ENCODE results near the gene ATP6V1B1. TPM values are rescaled to one million over a fixed set of nuclear protein-coding genes. Genes with fewer than 3 reads are reported as not detected.

Gene ATP6V1B1
- total and polyA plus RNA-seq, 10 of the 15 experiments (the other 5 are each of a cell fraction or from before 2014, with no cell fraction given), result not detected

GRCh38 chr2:70937866-70938585 is 2.3 kb downstream of the ATP6V1B1 start:
- H3K9ac ChIP-seq (ENCODE audit: control insufficient read depth, insufficient read depth, low read length), result no peak overlapping the region
- ChIA-PET SMC1A (ENCODE audit: uncharacterized antibody, unreplicated experiment) (no interaction called here), POLR2A (no interaction called here), CTCF (interaction anchor here (0.6 to 1.8 kb wide), 3 partner anchors 10 to 339 kb away, joined by 3 to 4 read pairs (median 3); no protein-coding TSS in a partner anchor), RAD21 (ENCODE audit: unreplicated experiment) (no interaction called here)
- BruUV-seq (replicated peaks), result no TSS peak
- in situ Hi-C loops (cut with MboI), result no loop called here
- H3K4me2 ChIP-seq (ENCODE audit: control insufficient read depth, insufficient read depth), result no peak overlapping the region
- no peaks in the 10 kb centered on the region for H3K4me1 ChIP-seq (ENCODE audit: control insufficient read depth, insufficient read depth, low read length)
- no peak overlapping the region for H2AFZ ChIP-seq (ENCODE audit: control insufficient read depth, low read depth, low read length)
- 24% methylated on average over 10 of the region's 10 CpGs for WGBS (ENCODE audit: insufficient coverage, insufficient replicate concordance, low lambda C conversion rate, missing lambda C conversion rate)
- no peak for FAIRE-seq
- no peak for DNase-seq (ENCODE audit: low read depth, low spot score)
- TF ChIP-seq ZNF24 (IDR thresholded peaks at IDR 0.05) (no peak), IRF5 (IDR thresholded peaks at IDR 0.05; ENCODE audit: borderline replicate concordance) (no peak), BRCA1 (IDR thresholded peaks at IDR 0.05; ENCODE audit: low read depth, low read length) (no peak), ETV6 (conservative IDR thresholded peaks at IDR 0.05 in 1 of 2, IDR thresholded peaks at IDR 0.05 in 1 of 2; ENCODE audit: borderline replicate concordance in 1 of 2, low read depth in 1 of 2) (no peak)
- intact Hi-C loops (cut with micrococcal nuclease; ENCODE audit: unreplicated experiment), result no loop called here
- no peak for ATAC-seq
- no peak overlapping the region for H3K4me3 ChIP-seq
- H3K27me3 ChIP-seq (replicated peaks in 1 of 2; ENCODE audit: control insufficient read depth in 2 of 2, insufficient read depth in 2 of 2, low read length in 1 of 2), result peaks cover 0 to 5% of the 10 kb centered on the region in 2 experiments; a peak in 3 of 4 replicates
- H3K79me2 ChIP-seq (ENCODE audit: control insufficient read depth, insufficient read depth, low read length), result no peaks in the 10 kb centered on the region
- H4K20me1 ChIP-seq (ENCODE audit: control insufficient read depth, insufficient read depth), result no peaks in the 10 kb centered on the region
- no peaks in the 10 kb centered on the region for H3K9me3 ChIP-seq (replicated peaks; ENCODE audit: control insufficient read depth, insufficient read depth, low read length)
- no peak overlapping the region for H3K27ac ChIP-seq (ENCODE audit: control insufficient read depth, insufficient read depth)
- no peaks in the 10 kb centered on the region for H3K36me3 ChIP-seq (ENCODE audit: control insufficient read depth in 2 of 2, insufficient read depth in 2 of 2, low read length in 1 of 2)

DNA sequence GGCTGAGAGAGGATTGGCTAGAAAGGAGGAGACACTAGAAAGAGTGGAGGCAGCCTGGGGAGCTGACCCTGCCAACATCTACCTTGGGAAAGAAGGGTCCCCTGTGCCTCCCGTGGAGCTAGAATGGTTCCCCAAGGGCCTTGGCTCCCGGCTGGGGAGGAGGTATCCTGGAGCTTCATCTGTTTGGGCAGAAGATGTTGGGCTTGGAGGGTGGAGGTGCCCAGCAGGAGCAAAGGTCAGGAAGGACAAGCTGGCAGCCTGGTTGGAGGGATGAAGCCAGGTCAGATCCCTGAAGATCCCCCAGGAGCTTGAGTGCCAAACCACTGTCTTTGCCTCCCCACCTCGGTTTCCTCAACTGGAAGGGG is 2.9 kb downstream of the ATP6V1B1 start:
- in situ Hi-C loops (cut with MboI), result no loop called here
- FAIRE-seq, result no peak

More for the DNA sequence above, 2.9 kb downstream of the ATP6V1B1 start:
- TF ChIP-seq BRCA1 (IDR thresholded peaks at IDR 0.05; ENCODE audit: low read depth, low read length), result no peak
- 18% methylated on average over 3 of the region's 3 CpGs for WGBS (ENCODE audit: insufficient coverage, insufficient replicate concordance, low lambda C conversion rate, missing lambda C conversion rate)
- H3K36me3 ChIP-seq (ENCODE audit: control insufficient read depth in 2 of 2, insufficient read depth in 2 of 2, low read length in 1 of 2), result no peaks in the 10 kb centered on the region
- ATAC-seq, result no peak
- CTCF ChIA-PET, result interaction anchor here (0.6 to 1.8 kb wide), 2 partner anchors 10 to 339 kb away, joined by 3 to 4 read pairs; no protein-coding TSS in a partner anchor
- H3K9me3 ChIP-seq (replicated peaks; ENCODE audit: control insufficient read depth, insufficient read depth, low read length), result no peaks in the 10 kb centered on the region
- H3K4me1 ChIP-seq (ENCODE audit: control insufficient read depth, insufficient read depth, low read length), result no peaks in the 10 kb centered on the region
- no TSS peak for BruUV-seq (replicated peaks)
- no peak overlapping the region for H3K4me2 ChIP-seq (ENCODE audit: control insufficient read depth, insufficient read depth)
- no peaks in the 10 kb centered on the region for H4K20me1 ChIP-seq (ENCODE audit: control insufficient read depth, insufficient read depth)
- RAD21 ChIA-PET (ENCODE audit: unreplicated experiment), result no interaction called here
- no peak overlapping the region for H3K27ac ChIP-seq (ENCODE audit: control insufficient read depth, insufficient read depth)
- POLR2A ChIA-PET, result no interaction called here
- no peak overlapping the region for H2AFZ ChIP-seq (ENCODE audit: control insufficient read depth, low read depth, low read length)
- SMC1A ChIA-PET (ENCODE audit: uncharacterized antibody, unreplicated experiment), result no interaction called here
- peaks cover 0 to 4% of the 10 kb centered on the region in 2 experiments; a peak in 2 of 4 replicates for H3K27me3 ChIP-seq (replicated peaks in 1 of 2; ENCODE audit: control insufficient read depth in 2 of 2, insufficient read depth in 2 of 2, low read length in 1 of 2)
- no peaks in the 10 kb centered on the region for H3K79me2 ChIP-seq (ENCODE audit: control insufficient read depth, insufficient read depth, low read length)
- no peak for DNase-seq (ENCODE audit: low read depth, low spot score)
- H3K9ac ChIP-seq (ENCODE audit: control insufficient read depth, insufficient read depth, low read length), result no peak overlapping the region
- intact Hi-C loops (cut with micrococcal nuclease; ENCODE audit: unreplicated experiment), result no loop called here
- H3K4me3 ChIP-seq, result no peak overlapping the region

All from GM12878 (cell line).